Suprapubic skin (tissue), 3 donors: ENCODE measurements around the gene PHKB.

Source experiments
- CTCF ChIP-seq, 2 donors: fragments of 200-600 bp in 1 of 2; fragments of 450-650 bp in 1 of 2; sonication (generic) in 1 of 2; IDR thresholded peaks; one replicate each; pipeline ENCODE4 v1.5.1; 2016 to 2019; ENCODE audit warnings: antibody characterized with exemption in 2 of 2, mild to moderate bottlenecking in 1 of 2, moderate library complexity in 1 of 2
- POLR2A ChIP-seq, 2 donors: fragments of 450-650 bp; IDR thresholded peaks; one replicate each; pipeline ENCODE4 v1.6.1; 2017; ENCODE audit warnings: antibody characterized with exemption in 2 of 2, mild to moderate bottlenecking in 2 of 2, moderate library complexity in 2 of 2

GRCh38 chr16:47571711-47572110 is 110.6 kb downstream of the PHKB start:
- TF ChIP-seq CTCF (IDR thresholded peaks at IDR 0.05) = no peak
- no peak for TF ChIP-seq POLR2A (IDR thresholded peaks at IDR 0.05)
